SK-N-SH treated with all-trans-retinoic acid at 6 μM for 48 hours (cell line): Measurements from ENCODE around the gene SSR1.

ENCODE experiments used
- ATAC-seq: fragments of 200-7000 bp; cut with Tn5 transposase; 3 replicates; pipeline ENCODE4 v1.9.1; 2020; ENCODE audit warnings: mild to moderate bottlenecking, moderate library complexity
- BACH2 ChIP-seq: fragments of 250-450 bp; sonication (Bioruptor Pico); IDR thresholded peaks from 2 replicates; pipeline ENCODE4 v1.9.0; 2021; ENCODE audit warnings: mild to moderate bottlenecking, borderline replicate concordance
- CSDC2 ChIP-seq: fragments of 250-450 bp; sonication (Bioruptor Pico); IDR thresholded peaks from 2 replicates; pipeline ENCODE4 v1.5.0; 2020; ENCODE audit warnings: mild to moderate bottlenecking, moderate library complexity
- ESRRG ChIP-seq: fragments of 250-450 bp; sonication (Bioruptor Pico); IDR thresholded peaks from 2 replicates; pipeline ENCODE4 v1.6.1; 2021; ENCODE audit warnings: mild to moderate bottlenecking
- GLIS3 ChIP-seq: fragments of 250-450 bp; sonication (Bioruptor Pico); IDR thresholded peaks from 2 replicates; pipeline ENCODE4 v1.5.0; 2020; ENCODE audit warnings: mild to moderate bottlenecking, moderate library complexity
- ISL1 ChIP-seq: fragments of 250-450 bp; sonication (Bioruptor Pico); IDR thresholded peaks from 2 replicates; pipeline ENCODE4 v2.1.2; 2022; ENCODE audit warnings: mild to moderate bottlenecking, moderate library complexity
- OSR1 ChIP-seq: fragments of 250-450 bp; sonication (Bioruptor Pico); IDR thresholded peaks from 2 replicates; pipeline ENCODE4 v1.8.0; 2022; ENCODE audit warnings: moderate library complexity, mild to moderate bottlenecking, inconsistent platforms
- PATZ1 ChIP-seq: fragments of 250-450 bp; sonication (Bioruptor Pico); IDR thresholded peaks from 2 replicates; pipeline ENCODE4 v1.8.0; 2020; ENCODE audit warnings: mild to moderate bottlenecking, moderate library complexity, borderline replicate concordance
- PPARA ChIP-seq: fragments of 250-450 bp; sonication (Bioruptor Pico); IDR thresholded peaks from 2 replicates; pipeline ENCODE4 v1.5.0; 2020; ENCODE audit warnings: mild to moderate bottlenecking, borderline replicate concordance
- RARB ChIP-seq: fragments of 250-450 bp; sonication (Bioruptor Pico); IDR thresholded peaks from 2 replicates; pipeline ENCODE4 v1.8.0; 2021; ENCODE audit warnings: mild to moderate bottlenecking, moderate library complexity
- SNAI2 ChIP-seq: fragments of 250-450 bp; sonication (Bioruptor Pico); IDR thresholded peaks from 2 replicates; pipeline ENCODE4 v1.5.0; 2020; ENCODE audit warnings: mild to moderate bottlenecking, moderate library complexity
- TCF4 ChIP-seq: fragments of 250-450 bp; sonication (Bioruptor Pico); IDR thresholded peaks from 2 replicates; pipeline ENCODE4 v1.8.0; 2021; ENCODE audit warnings: mild to moderate bottlenecking, moderate library complexity, borderline replicate concordance
- ZC3H10 ChIP-seq: fragments of 250-450 bp; sonication (Bioruptor Pico); IDR thresholded peaks from 2 replicates; pipeline ENCODE4 v1.5.1; 2021; ENCODE audit warnings: mild to moderate bottlenecking, moderate library complexity
- ZFP3 ChIP-seq: fragments of 250-450 bp; sonication (Bioruptor Pico); IDR thresholded peaks from 2 replicates; pipeline ENCODE4 v1.5.0; 2020; ENCODE audit warnings: mild to moderate bottlenecking, moderate library complexity
- ZFP30 ChIP-seq: fragments of 450-650 bp; formaldehyde crosslinking; IDR thresholded peaks from 2 replicates; pipeline ENCODE4 v1.5.0; 2022; ENCODE audit warnings: mild to moderate bottlenecking, moderate library complexity
- ZNF565 ChIP-seq: fragments of 450-650 bp; formaldehyde crosslinking; conservative IDR thresholded peaks from 2 replicates; pipeline ENCODE4 v1.5.0; 2020; ENCODE audit warnings: low read depth, mild to moderate bottlenecking, moderate library complexity
- ZNF70 ChIP-seq: fragments of 450-650 bp; formaldehyde crosslinking; IDR thresholded peaks from 2 replicates; pipeline ENCODE4 v1.5.0; 2020; ENCODE audit warnings: mild to moderate bottlenecking, moderate library complexity
- ZNF8 ChIP-seq: fragments of 450-650 bp; formaldehyde crosslinking; IDR thresholded peaks from 2 replicates; pipeline ENCODE4 v1.5.0; 2020; ENCODE audit warnings: mild to moderate bottlenecking, moderate library complexity
- TF ChIP-seq, protein P1 (sequence below): fragments of 250-450 bp; sonication (Bioruptor Pico); IDR thresholded peaks from 2 replicates; pipeline ENCODE4 v1.8.0; 2021; ENCODE audit warnings: low read depth, mild to moderate bottlenecking, moderate library complexity, borderline replicate concordance
- TF ChIP-seq, protein P2 (sequence below): fragments of 250-450 bp; sonication (Bioruptor Pico); IDR thresholded peaks from 2 replicates; pipeline ENCODE4 v1.5.1; 2021; ENCODE audit warnings: mild to moderate bottlenecking, moderate library complexity
- TF ChIP-seq, protein P3 (sequence below): fragments of 250-450 bp; sonication (Bioruptor Pico); IDR thresholded peaks from 2 replicates; pipeline ENCODE4 v1.5.1; 2020; ENCODE audit warnings: low read depth, mild to moderate bottlenecking, moderate library complexity
- TF ChIP-seq, protein P4 (sequence below): fragments of 250-450 bp; sonication (Bioruptor Pico); IDR thresholded peaks from 2 replicates; pipeline ENCODE4 v1.5.0; 2020; ENCODE audit warnings: mild to moderate bottlenecking, moderate library complexity

The SSR1 gene

DNA sequence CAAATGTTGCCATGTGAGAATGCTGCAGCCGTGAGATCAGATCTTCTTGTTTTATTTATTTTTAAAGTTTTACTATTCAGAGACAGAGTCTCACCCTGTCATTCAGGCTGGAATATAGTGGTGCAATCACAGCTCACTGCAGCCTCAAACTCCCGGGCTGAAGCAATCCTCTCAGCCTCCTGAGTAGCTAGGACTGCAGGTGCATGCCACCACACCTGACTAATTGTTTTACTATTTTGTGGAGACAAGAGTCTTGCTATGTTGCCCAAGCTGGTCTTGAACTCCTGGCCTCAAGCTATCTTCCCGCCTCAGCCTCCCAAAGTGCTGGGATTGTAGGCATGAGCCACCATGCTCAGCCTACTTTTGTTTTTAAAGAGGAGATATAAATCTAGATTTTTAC is 22.5 kb upstream of the SSR1 start:
- no peak for ATAC-seq
- TF ChIP-seq ZFP30 (no peak), RARB (no peak), CSDC2 (no peak), ZNF565 (CRISPR knock-in tag) (no peak), ZC3H10 (CRISPR knock-in tag) (no peak), ISL1 (no peak), ZFP3 (no peak), BACH2 (no peak), PPARA (no peak), PATZ1 (CRISPR knock-in tag) (no peak), OSR1 (no peak), TCF4 (CRISPR knock-in tag) (no peak)
- TF ChIP-seq, protein P1, sequence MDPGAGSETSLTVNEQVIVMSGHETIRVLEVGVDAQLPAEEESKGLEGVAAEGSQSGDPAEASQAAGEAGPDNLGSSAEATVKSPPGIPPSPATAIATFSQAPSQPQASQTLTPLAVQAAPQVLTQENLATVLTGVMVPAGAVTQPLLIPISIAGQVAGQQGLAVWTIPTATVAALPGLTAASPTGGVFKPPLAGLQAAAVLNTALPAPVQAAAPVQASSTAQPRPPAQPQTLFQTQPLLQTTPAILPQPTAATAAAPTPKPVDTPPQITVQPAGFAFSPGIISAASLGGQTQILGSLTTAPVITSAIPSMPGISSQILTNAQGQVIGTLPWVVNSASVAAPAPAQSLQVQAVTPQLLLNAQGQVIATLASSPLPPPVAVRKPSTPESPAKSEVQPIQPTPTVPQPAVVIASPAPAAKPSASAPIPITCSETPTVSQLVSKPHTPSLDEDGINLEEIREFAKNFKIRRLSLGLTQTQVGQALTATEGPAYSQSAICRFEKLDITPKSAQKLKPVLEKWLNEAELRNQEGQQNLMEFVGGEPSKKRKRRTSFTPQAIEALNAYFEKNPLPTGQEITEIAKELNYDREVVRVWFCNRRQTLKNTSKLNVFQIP, result no peak
- TF ChIP-seq, protein P2, sequence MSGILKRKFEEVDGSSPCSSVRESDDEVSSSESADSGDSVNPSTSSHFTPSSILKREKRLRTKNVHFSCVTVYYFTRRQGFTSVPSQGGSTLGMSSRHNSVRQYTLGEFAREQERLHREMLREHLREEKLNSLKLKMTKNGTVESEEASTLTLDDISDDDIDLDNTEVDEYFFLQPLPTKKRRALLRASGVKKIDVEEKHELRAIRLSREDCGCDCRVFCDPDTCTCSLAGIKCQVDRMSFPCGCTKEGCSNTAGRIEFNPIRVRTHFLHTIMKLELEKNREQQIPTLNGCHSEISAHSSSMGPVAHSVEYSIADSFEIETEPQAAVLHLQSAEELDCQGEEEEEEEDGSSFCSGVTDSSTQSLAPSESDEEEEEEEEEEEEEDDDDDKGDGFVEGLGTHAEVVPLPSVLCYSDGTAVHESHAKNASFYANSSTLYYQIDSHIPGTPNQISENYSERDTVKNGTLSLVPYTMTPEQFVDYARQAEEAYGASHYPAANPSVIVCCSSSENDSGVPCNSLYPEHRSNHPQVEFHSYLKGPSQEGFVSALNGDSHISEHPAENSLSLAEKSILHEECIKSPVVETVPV (CRISPR knock-in tag), result no peak
- TF ChIP-seq, protein P3, sequence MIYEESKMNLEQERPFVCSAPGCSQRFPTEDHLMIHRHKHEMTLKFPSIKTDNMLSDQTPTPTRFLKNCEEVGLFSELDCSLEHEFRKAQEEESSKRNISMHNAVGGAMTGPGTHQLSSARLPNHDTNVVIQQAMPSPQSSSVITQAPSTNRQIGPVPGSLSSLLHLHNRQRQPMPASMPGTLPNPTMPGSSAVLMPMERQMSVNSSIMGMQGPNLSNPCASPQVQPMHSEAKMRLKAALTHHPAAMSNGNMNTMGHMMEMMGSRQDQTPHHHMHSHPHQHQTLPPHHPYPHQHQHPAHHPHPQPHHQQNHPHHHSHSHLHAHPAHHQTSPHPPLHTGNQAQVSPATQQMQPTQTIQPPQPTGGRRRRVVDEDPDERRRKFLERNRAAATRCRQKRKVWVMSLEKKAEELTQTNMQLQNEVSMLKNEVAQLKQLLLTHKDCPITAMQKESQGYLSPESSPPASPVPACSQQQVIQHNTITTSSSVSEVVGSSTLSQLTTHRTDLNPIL (CRISPR knock-in tag), result no peak

GRCh38 chr6:7334685-7335084 is 21.7 kb upstream of the SSR1 start:
- no peak for ATAC-seq
- TF ChIP-seq, protein P1, result no peak
- TF ChIP-seq, protein P2 (CRISPR knock-in tag), result no peak
- TF ChIP-seq RARB (no peak), ESRRG (no peak), TCF4 (CRISPR knock-in tag) (no peak), BACH2 (no peak), PATZ1 (CRISPR knock-in tag) (no peak), PPARA (no peak), ZNF8 (CRISPR knock-in tag) (no peak), ZFP30 (no peak), GLIS3 (no peak), SNAI2 (CRISPR knock-in tag) (no peak), OSR1 (no peak), ZC3H10 (CRISPR knock-in tag) (no peak), ZNF70 (no peak)
- TF ChIP-seq, protein P4, sequence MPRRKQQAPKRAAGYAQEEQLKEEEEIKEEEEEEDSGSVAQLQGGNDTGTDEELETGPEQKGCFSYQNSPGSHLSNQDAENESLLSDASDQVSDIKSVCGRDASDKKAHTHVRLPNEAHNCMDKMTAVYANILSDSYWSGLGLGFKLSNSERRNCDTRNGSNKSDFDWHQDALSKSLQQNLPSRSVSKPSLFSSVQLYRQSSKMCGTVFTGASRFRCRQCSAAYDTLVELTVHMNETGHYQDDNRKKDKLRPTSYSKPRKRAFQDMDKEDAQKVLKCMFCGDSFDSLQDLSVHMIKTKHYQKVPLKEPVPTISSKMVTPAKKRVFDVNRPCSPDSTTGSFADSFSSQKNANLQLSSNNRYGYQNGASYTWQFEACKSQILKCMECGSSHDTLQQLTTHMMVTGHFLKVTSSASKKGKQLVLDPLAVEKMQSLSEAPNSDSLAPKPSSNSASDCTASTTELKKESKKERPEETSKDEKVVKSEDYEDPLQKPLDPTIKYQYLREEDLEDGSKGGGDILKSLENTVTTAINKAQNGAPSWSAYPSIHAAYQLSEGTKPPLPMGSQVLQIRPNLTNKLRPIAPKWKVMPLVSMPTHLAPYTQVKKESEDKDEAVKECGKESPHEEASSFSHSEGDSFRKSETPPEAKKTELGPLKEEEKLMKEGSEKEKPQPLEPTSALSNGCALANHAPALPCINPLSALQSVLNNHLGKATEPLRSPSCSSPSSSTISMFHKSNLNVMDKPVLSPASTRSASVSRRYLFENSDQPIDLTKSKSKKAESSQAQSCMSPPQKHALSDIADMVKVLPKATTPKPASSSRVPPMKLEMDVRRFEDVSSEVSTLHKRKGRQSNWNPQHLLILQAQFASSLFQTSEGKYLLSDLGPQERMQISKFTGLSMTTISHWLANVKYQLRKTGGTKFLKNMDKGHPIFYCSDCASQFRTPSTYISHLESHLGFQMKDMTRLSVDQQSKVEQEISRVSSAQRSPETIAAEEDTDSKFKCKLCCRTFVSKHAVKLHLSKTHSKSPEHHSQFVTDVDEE, result no peak
